Psoas muscle (tissue), 8 donors: ENCODE data around the gene ADGRG6. TPM values are rescaled to one million over a fixed set of nuclear protein-coding genes. Genes with fewer than 3 reads are reported as not detected.
A peak's percentile ranks its signal among the peaks of the same experiment; 100 is the strongest.

Source experiments
- ATAC-seq, 4 donors: fragments of 200-7000 bp; cut with Tn5 transposase; one replicate each; pipeline ENCODE4 v1.9.1; 2020; ENCODE audit warnings: moderate library complexity in 3 of 4, mild to moderate bottlenecking in 2 of 4
- DNase-seq, 2 donors: peaks; one replicate each; pipeline ENCODE4 v3.0.0-alpha.2; 2020
- H3K27ac ChIP-seq: fragments of 200-600 bp; one replicate; pipeline ENCODE4 v1.8.0; 2022
- H3K27me3 ChIP-seq, 3 donors: fragments of 200-600 bp in 1 of 3; one replicate each; pipeline versions ENCODE4 v1.6.1 to v1.8.0; 2013 to 2022; ENCODE audit warnings: low read length in 2 of 3, mild to moderate bottlenecking in 2 of 3, moderate library complexity in 1 of 3; ENCODE audit not compliant: insufficient read depth in 3 of 3
- H3K36me3 ChIP-seq, 2 donors: fragments of 200-600 bp in 1 of 2; one replicate each; pipeline versions ENCODE4 v1.6.1 to v1.8.0; 2013 to 2022; ENCODE audit warnings: low read depth in 1 of 2, mild to moderate bottlenecking in 1 of 2, moderate library complexity in 1 of 2; ENCODE audit not compliant: insufficient read depth in 1 of 2
- H3K4me1 ChIP-seq: fragments of 200-600 bp; one replicate; pipeline ENCODE4 v1.8.0; 2022
- H3K4me3 ChIP-seq: fragments of 200-600 bp; one replicate; pipeline ENCODE4 v1.8.0; 2022; ENCODE audit warnings: mild to moderate bottlenecking
- H3K9me3 ChIP-seq: fragments of 200-600 bp; one replicate; pipeline ENCODE4 v1.8.0; 2022
- CTCF ChIP-seq: fragments of 200-600 bp; IDR thresholded peaks from one replicate; pipeline ENCODE4 v1.8.0; 2022; ENCODE audit warnings: antibody characterized with exemption
- WGBS, 3 donors: extraction: QIAGEN DNeasy Blood & Tissue Kit; methylation state at CpG; one replicate each; pipeline versions ENCODE4 v1.1.6 to v1.1.7; 2013; 5-methylcytosine and 5-hydroxymethylcytosine counted together
- intact Hi-C, 2 donors: fragments of 100-400 bp; cut with DNase I; formaldehyde crosslinking; loops; one replicate each; pipeline versions ENCODE4 v1.11.0 to v1.14.2; 2022
- long read RNA-seq, 2 donors: library from polyadenylated mRNA; unstranded; transcript quantifications; one replicate each; pipeline ENCODE4 v2.0.0, GENCODE V29; 2021
- polyA plus RNA-seq, 3 donors: library from polyadenylated mRNA; stranded (reverse); fragments of 200-250 nt; gene quantifications; one replicate each; pipeline ENCODE4 v1.2.3, GENCODE V29; 2013
- total RNA-seq, 4 donors: library from RNA; stranded (reverse); fragmentation: NEBNext Ultra II Directional in 2 of 4; extraction: Animal tissue kit (Norgen Biotek cat#: 25700) in 2 of 4; gene quantifications; one replicate each; pipeline versions ENCODE4 v1.2.1 to v1.2.4, GENCODE V29; 2021 to 2023
- donor health status: healthy with polysubstance abuse.
- donor health status: DM: no; HTN: no; CAD: no; lungs with moderate emphysema.
- donor health status: Bipolar disorder and iron deficiency.
- donor health status: healthy.
- donor health status: DM: yes; HTN: yes; CAD: no.
- donor health status: DM: no; HTN: no; CAD: no.
- donor health status: DM: no; HTN: no; CAD: no.
- donor health status: DM: yes; HTN: yes; CAD: no.

The ADGRG6 gene
- total RNA-seq (1 to 10 TPM in 3 of 4 donors, under 1 TPM in 1; 0.59 to 2.3 (median 2.1) TPM), polyA plus RNA-seq (under 1 TPM; 0.32 to 0.59 (median 0.55) TPM)
- long read RNA-seq, donor 1, partial matches to known transcripts, result 1 of 1 reads
- long read RNA-seq, donor 1, other reads (novel, unspliced or antisense), result 0 of 1 reads
- long read RNA-seq, donor 2, full-length matches to known transcripts, result 2 of 4 reads
- long read RNA-seq, donor 2, partial matches to known transcripts, result 2 of 4 reads
- long read RNA-seq, donor 2, other reads (novel, unspliced or antisense), result 0 of 4 reads

GRCh38 chr6:142301651-142302391 lies at the start of gene ADGRG6:
TSS of gene ADGRG6 (plus strand) at chr6:142302007. CDS start at chr6:142302330, 323 bp downstream.
- Histone ChIP-seq H3K27me3 (peaks cover 0 to 32% (median 10%) of the 10 kb centered on the region in 3 donors), H3K4me3 (peak within 1 kb of the TSS; percentile 62), H3K27ac (no peak within 1 kb of the TSS), H3K36me3 (no peaks in the 10 kb centered on the region), H3K9me3 (no peaks in the 10 kb centered on the region), H3K4me1 (no peaks in the 10 kb centered on the region)
- 1 to 2% (median 2%) methylated on average over 46 to 69 of the region's 69 CpGs for WGBS, 3 donors
- TF ChIP-seq CTCF, result no peak
- intact Hi-C loops, result no loop called here
- DNase-seq (peak; percentile 18 to 56), ATAC-seq (peak in 2 of 4 donors; percentile 27 to 47)

- intact Hi-C loops, result no loop called here
- no peaks in the 10 kb centered on the region for H3K36me3 ChIP-seq
- H3K4me3 ChIP-seq, result no peak overlapping the region
- no peaks in the 10 kb centered on the region for H3K27me3 ChIP-seq
- H3K27ac ChIP-seq, result no peak overlapping the region
- ATAC-seq, result no peak
- H3K9me3 ChIP-seq, result no peaks in the 10 kb centered on the region
- DNase-seq, result no peak
- no peaks in the 10 kb centered on the region for H3K4me1 ChIP-seq
- no peak for TF ChIP-seq CTCF
- 36 to 52% (median 40%) methylated on average over 6 of the region's 6 CpGs for WGBS, 3 donors
Observed at GRCh38 chr6:142254513-142254912, 47.3 kb upstream of the ADGRG6 start.

- DNase-seq (no peak), ATAC-seq (no peak)
- Histone ChIP-seq H3K27me3 (no peaks in the 10 kb centered on the region), H3K36me3 (no peaks in the 10 kb centered on the region), H3K9me3 (no peaks in the 10 kb centered on the region), H3K27ac (no peak overlapping the region), H3K4me3 (no peak overlapping the region), H3K4me1 (no peaks in the 10 kb centered on the region)
- intact Hi-C loops, result no loop called here
- no peak for TF ChIP-seq CTCF
- WGBS, 3 donors, result 66 to 75% (median 71%) methylated on average over 2 of the region's 2 CpGs
Observed at GRCh38 chr6:142255785-142256184, 46.0 kb upstream of the ADGRG6 start.

GRCh38 chr6:142258305-142258704 lies 43.5 kb upstream of the ADGRG6 start:
- Histone ChIP-seq H3K36me3 (no peaks in the 10 kb centered on the region), H3K4me3 (no peak overlapping the region), H3K9me3 (no peaks in the 10 kb centered on the region), H3K27ac (no peak overlapping the region), H3K27me3 (no peaks in the 10 kb centered on the region), H3K4me1 (no peaks in the 10 kb centered on the region)
- WGBS, 3 donors, result 86 to 87% (median 87%) methylated on average over 6 of the region's 6 CpGs
- ATAC-seq (no peak), DNase-seq (no peak)
- intact Hi-C loops, result no loop called here
- TF ChIP-seq CTCF, result no peak
